ENCODE measurements around the gene RASA1. TPM values are rescaled to one million over a fixed set of nuclear protein-coding genes. Genes with fewer than 3 reads are reported as not detected.

The RASA1 gene
- total RNA-seq, 1 experiment from 2014 or later, result 23.0 TPM

GRCh38 chr5:87368601-87369000 lies 100.9 kb downstream of the RASA1 start:
- H3K27me3 Mint-ChIP-seq (ENCODE audit: insufficient read depth, unreplicated experiment), result no peaks in the 10 kb centered on the region
- H3K27me3 ChIP-seq (replicated peaks; ENCODE audit: control insufficient read depth, insufficient read depth, low read length), result no peaks in the 10 kb centered on the region
- no peaks in the 10 kb centered on the region for H3K9me3 ChIP-seq
- DNase-seq, result no peak
- H3K4me1 Mint-ChIP-seq (ENCODE audit: low read depth, unreplicated experiment), result no peaks in the 10 kb centered on the region
- no peaks in the 10 kb centered on the region; the same call in 1 of the 2 replicates for H3K36me3 ChIP-seq (ENCODE audit: control insufficient read depth, insufficient read depth, low read length)
- H3K4me3 Mint-ChIP-seq (ENCODE audit: unreplicated experiment), result no peak overlapping the region
- intact Hi-C loops (cut with micrococcal nuclease; ENCODE audit: unreplicated experiment), result no loop called here
- H3K9me3 Mint-ChIP-seq (ENCODE audit: unreplicated experiment), result no peaks in the 10 kb centered on the region
- peaks cover 28% of the 10 kb centered on the region for H3K36me3 Mint-ChIP-seq (ENCODE audit: insufficient read depth, unreplicated experiment)
- H3K4me3 ChIP-seq (ENCODE audit: low read depth, low read length), result no peak overlapping the region
- no peaks in the 10 kb centered on the region for H3K4me1 ChIP-seq
- POLR2A ChIA-PET, result no interaction called here
- CTCF ChIA-PET, result interaction anchor here (0.6 kb wide), 1 partner anchor 9 kb away, joined by 5 read pairs; no protein-coding TSS in a partner anchor
- no peak overlapping the region for H3K27ac Mint-ChIP-seq (ENCODE audit: unreplicated experiment)
- no peak for TF ChIP-seq CTCF (IDR thresholded peaks at IDR 0.05; ENCODE audit: insufficient read depth in 1 of 2, low read depth in 1 of 2, low read length in 1 of 2, severe bottlenecking in 1 of 2, unreplicated experiment in 1 of 2)
- BruUV-seq (replicated peaks), result no TSS peak

GRCh38 chr5:87369431-87369830 lies 101.7 kb downstream of the RASA1 start:
- DNase-seq, result no peak
- BruUV-seq (replicated peaks), result no TSS peak
- Mint-ChIP-seq H3K27ac (ENCODE audit: unreplicated experiment) (no peak overlapping the region), H3K4me3 (ENCODE audit: unreplicated experiment) (no peak overlapping the region), H3K36me3 (ENCODE audit: insufficient read depth, unreplicated experiment) (peaks cover 27% of the 10 kb centered on the region), H3K9me3 (ENCODE audit: unreplicated experiment) (no peaks in the 10 kb centered on the region), H3K27me3 (ENCODE audit: insufficient read depth, unreplicated experiment) (no peaks in the 10 kb centered on the region), H3K4me1 (ENCODE audit: low read depth, unreplicated experiment) (no peaks in the 10 kb centered on the region)
- Histone ChIP-seq H3K4me1 (no peaks in the 10 kb centered on the region), H3K36me3 (ENCODE audit: control insufficient read depth, insufficient read depth, low read length) (no peaks in the 10 kb centered on the region), H3K4me3 (ENCODE audit: low read depth, low read length) (no peak overlapping the region), H3K9me3 (no peaks in the 10 kb centered on the region), H3K27me3 (replicated peaks; ENCODE audit: control insufficient read depth, insufficient read depth, low read length) (no peaks in the 10 kb centered on the region)
- CTCF ChIA-PET, result no interaction called here
- TF ChIP-seq CTCF (IDR thresholded peaks at IDR 0.05; ENCODE audit: insufficient read depth in 1 of 2, low read depth in 1 of 2, low read length in 1 of 2, severe bottlenecking in 1 of 2, unreplicated experiment in 1 of 2), result no peak
- intact Hi-C loops (cut with micrococcal nuclease; ENCODE audit: unreplicated experiment), result no loop called here
- POLR2A ChIA-PET, result no interaction called here

GRCh38 chr5:87372705-87373104 lies 105.0 kb downstream of the RASA1 start:
- BruUV-seq (replicated peaks), result no TSS peak
- Mint-ChIP-seq H3K36me3 (ENCODE audit: insufficient read depth, unreplicated experiment) (peaks cover 30% of the 10 kb centered on the region), H3K27ac (ENCODE audit: unreplicated experiment) (no peak overlapping the region), H3K4me3 (ENCODE audit: unreplicated experiment) (no peak overlapping the region), H3K4me1 (ENCODE audit: low read depth, unreplicated experiment) (no peaks in the 10 kb centered on the region), H3K9me3 (ENCODE audit: unreplicated experiment) (no peaks in the 10 kb centered on the region), H3K27me3 (ENCODE audit: insufficient read depth, unreplicated experiment) (no peaks in the 10 kb centered on the region)
- CTCF ChIA-PET, result no interaction called here
- POLR2A ChIA-PET, result no interaction called here
- H3K9me3 ChIP-seq, result no peaks in the 10 kb centered on the region
- no peaks in the 10 kb centered on the region for H3K4me1 ChIP-seq
- H3K36me3 ChIP-seq (ENCODE audit: control insufficient read depth, insufficient read depth, low read length), result no peaks in the 10 kb centered on the region
- H3K27me3 ChIP-seq (replicated peaks; ENCODE audit: control insufficient read depth, insufficient read depth, low read length), result no peaks in the 10 kb centered on the region
- intact Hi-C loops (cut with micrococcal nuclease; ENCODE audit: unreplicated experiment), result no loop called here
- no peak overlapping the region for H3K4me3 ChIP-seq (ENCODE audit: low read depth, low read length)
- TF ChIP-seq CTCF (IDR thresholded peaks at IDR 0.05; ENCODE audit: insufficient read depth in 1 of 2, low read depth in 1 of 2, low read length in 1 of 2, severe bottlenecking in 1 of 2, unreplicated experiment in 1 of 2), result no peak
- DNase-seq, result no peak

Data from Caco-2 (cell line).